Breast epithelium (tissue), 3 donors: ENCODE results near the gene SHBG.

ENCODE experiments used
- CTCF ChIP-seq, 3 donors: fragments of 450-650 bp; IDR thresholded peaks; one replicate each; pipeline ENCODE4 v1.5.1; 2016 to 2017; ENCODE audit warnings: antibody characterized with exemption in 3 of 3, mild to moderate bottlenecking in 3 of 3, moderate library complexity in 3 of 3
- POLR2A ChIP-seq: fragments of 450-650 bp; IDR thresholded peaks from one replicate; pipeline ENCODE4 v1.6.1; 2016; ENCODE audit warnings: antibody characterized with exemption, mild to moderate bottlenecking, moderate library complexity

GRCh38 chr17:7632492-7632894, 2.6 kb downstream of the SHBG start:
- TF ChIP-seq POLR2A (no peak), CTCF (IDR thresholded peaks at IDR 0.05) (peak in 2 of 3 donors; percentile 34 to 38)
